HepG2 (cell line): ENCODE data around the gene CCDC191.

ENCODE experiments used
- CTCF ChIP-seq: sonication (generic); formaldehyde crosslinking; IDR thresholded peaks from 2 replicates; pipeline ENCODE4 v1.5.0; 2020; ENCODE audit warnings: mild to moderate bottlenecking, missing genetic modification reagents, moderate library complexity
- HCFC1 ChIP-seq: fragments of 150-350 bp; IDR thresholded peaks from 2 replicates; pipeline ENCODE4 v1.6.1; 2014; ENCODE audit warnings: low read depth, low read length
- HOXA9 ChIP-seq: sonication (generic); formaldehyde crosslinking; IDR thresholded peaks from 2 replicates; pipeline ENCODE4 v1.8.1; 2022; ENCODE audit warnings: missing genetic modification reagents, mild to moderate bottlenecking, moderate library complexity, borderline replicate concordance
- JUN ChIP-seq: sonication (generic); formaldehyde crosslinking; IDR thresholded peaks from 2 replicates; pipeline ENCODE4 v1.4.0; 2020; ENCODE audit warnings: mild to moderate bottlenecking, missing genetic modification reagents
- MXI1 ChIP-seq: IDR thresholded peaks from 3 replicates; pipeline ENCODE4 v1.6.1; 2012; ENCODE audit warnings: low read depth, low read length, inconsistent platforms, borderline replicate concordance
- POLR2A ChIP-seq, 2 experiments: IDR thresholded peaks; 2 replicates each; pipeline ENCODE4 v1.6.1; 2011; ENCODE audit warnings: low read depth in 2 of 2, low read length in 2 of 2, mild to moderate bottlenecking in 1 of 2, moderate library complexity in 1 of 2; ENCODE audit not compliant: insufficient read depth in 1 of 2
- YY1 ChIP-seq: IDR thresholded peaks from 2 replicates; pipeline ENCODE4 v1.6.1; 2011; ENCODE audit warnings: low read length, low read depth, moderate library complexity, mild to moderate bottlenecking; ENCODE audit not compliant: insufficient read depth, insufficient replicate concordance
- ZNF10 ChIP-seq: sonication (generic); formaldehyde crosslinking; IDR thresholded peaks from 2 replicates; pipeline ENCODE4 v1.4.0; 2020; ENCODE audit warnings: mild to moderate bottlenecking, low read depth, missing genetic modification reagents, borderline replicate concordance
- ZNF335 ChIP-seq: sonication (generic); formaldehyde crosslinking; IDR thresholded peaks from 2 replicates; pipeline ENCODE4 v1.4.0; 2020; ENCODE audit warnings: missing genetic modification reagents
- ZNF362 ChIP-seq: sonication (generic); formaldehyde crosslinking; IDR thresholded peaks from 2 replicates; pipeline ENCODE4 v1.4.0; 2020; ENCODE audit warnings: missing genetic modification reagents, mild to moderate bottlenecking, borderline replicate concordance
- ZNF609 ChIP-seq: sonication (generic); formaldehyde crosslinking; IDR thresholded peaks from 2 replicates; pipeline ENCODE4 v1.4.0; 2020; ENCODE audit warnings: mild to moderate bottlenecking, missing genetic modification reagents, borderline replicate concordance

- TF ChIP-seq MXI1 (peak; percentile 99), ZNF362 (CRISPR knock-in tag) (peak; percentile 96), ZNF609 (CRISPR knock-in tag) (no peak), ZNF335 (CRISPR knock-in tag) (no peak), POLR2A (IDR thresholded peaks at IDR 0.05; ENCODE audit: insufficient read depth in 1 of 2, low read depth in 2 of 2, low read length in 2 of 2) (peak; percentile 74 to 76), ZNF10 (CRISPR knock-in tag) (no peak), JUN (CRISPR knock-in tag) (no peak), YY1 (peak; percentile 69), CTCF (CRISPR knock-in tag) (0 out of 2 replicates have a peak, but pooled peaks have one; percentile 6), HCFC1 (peak; percentile 99), HOXA9 (CRISPR knock-in tag) (0 out of 2 replicates have a peak, but pooled peaks have one; percentile 67)
Observed at GRCh38 chr3:114056130-114057010, at the start of gene CCDC191, which contains the start of gene QTRT2.
